NT2/D1 (cell line): ENCODE results near the gene TSEN34.
"Not testable (repeated sequence)": the region's sequence is repeated elsewhere in the genome, so short reads cannot be mapped to it uniquely, and the experiment has no call there.

Experiments
- DNase-seq: peaks from one replicate; pipeline ENCODE4 v3.0.0-alpha.2; 2011; ENCODE audit warnings: low read depth, low spot score
- H3K27me3 ChIP-seq: 2 replicates; pipeline ENCODE4 v1.6.0; 2011; ENCODE audit warnings: mild to moderate bottlenecking; ENCODE audit not compliant: insufficient read length, insufficient read depth
- H3K36me3 ChIP-seq: 2 replicates; pipeline ENCODE4 v1.6.1; 2011; ENCODE audit warnings: mild to moderate bottlenecking, low read length, mixed read lengths; ENCODE audit not compliant: insufficient read depth, insufficient read length
- H3K4me1 ChIP-seq: 2 replicates; pipeline ENCODE4 v1.5.1; 2011; ENCODE audit not compliant: insufficient read depth, insufficient read length
- H3K4me3 ChIP-seq: 2 replicates; pipeline ENCODE4 v1.5.1; 2011; ENCODE audit warnings: low read depth; ENCODE audit not compliant: insufficient read length
- H3K9ac ChIP-seq: 2 replicates; pipeline ENCODE4 v1.6.0; 2011; ENCODE audit warnings: low read depth; ENCODE audit not compliant: insufficient read length
- H3K9me3 ChIP-seq: 2 replicates; pipeline ENCODE4 v1.5.1; 2011; ENCODE audit warnings: mild to moderate bottlenecking, low read length; ENCODE audit not compliant: insufficient read depth
- SUZ12 ChIP-seq: IDR thresholded peaks from 2 replicates; pipeline ENCODE4 v1.6.1; 2011; ENCODE audit not compliant: insufficient read length, insufficient read depth; ENCODE audit errors: extremely low read depth
- YY1 ChIP-seq: IDR thresholded peaks from 2 replicates; pipeline ENCODE4 v1.6.1; 2011; ENCODE audit not compliant: insufficient read length, insufficient read depth
- ZNF274 ChIP-seq: IDR thresholded peaks from 2 replicates; pipeline ENCODE4 v1.6.1; 2011; ENCODE audit warnings: mild to moderate bottlenecking, low read depth, low read length

Gene TSEN34

DNA sequence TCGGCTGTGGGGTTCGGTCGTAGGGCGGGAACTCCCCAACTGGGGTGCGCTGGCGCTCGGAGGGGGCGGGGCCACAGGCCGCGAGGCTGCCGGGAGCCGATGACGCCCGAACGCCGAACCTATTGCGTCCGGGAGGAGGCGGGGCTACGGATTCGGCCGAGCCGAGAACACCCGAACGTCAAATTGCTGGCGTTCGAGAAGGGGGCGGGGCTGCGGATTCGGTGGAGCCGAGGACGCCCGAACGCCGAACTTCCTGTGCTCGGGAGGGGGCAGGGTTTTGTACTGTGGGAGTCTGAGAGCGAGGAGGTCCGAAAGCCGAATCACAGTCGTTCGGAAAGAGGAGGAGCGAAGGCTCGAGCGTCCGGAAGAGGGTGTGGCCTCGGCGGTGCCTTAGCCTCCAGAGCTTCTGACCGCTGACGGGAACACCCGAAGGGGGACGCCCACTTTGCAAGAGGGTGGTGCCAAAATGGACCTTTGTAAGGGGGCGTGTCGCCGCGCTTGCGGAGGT, 551 bp upstream of the TSEN34 start:
- Histone ChIP-seq H3K4me3 (peak overlapping the region; percentile 71), H3K9ac (peak overlapping the region; percentile 92), H3K9me3 (no peaks in the 10 kb centered on the region), H3K27me3 (no peaks in the 10 kb centered on the region), H3K36me3 (peaks cover 46% of the 10 kb centered on the region), H3K4me1 (no peaks in the 10 kb centered on the region)
- no peak for TF ChIP-seq ZNF274
- no peak for TF ChIP-seq SUZ12
- no peak for TF ChIP-seq YY1
- peak; percentile 93 for DNase-seq

DNA sequence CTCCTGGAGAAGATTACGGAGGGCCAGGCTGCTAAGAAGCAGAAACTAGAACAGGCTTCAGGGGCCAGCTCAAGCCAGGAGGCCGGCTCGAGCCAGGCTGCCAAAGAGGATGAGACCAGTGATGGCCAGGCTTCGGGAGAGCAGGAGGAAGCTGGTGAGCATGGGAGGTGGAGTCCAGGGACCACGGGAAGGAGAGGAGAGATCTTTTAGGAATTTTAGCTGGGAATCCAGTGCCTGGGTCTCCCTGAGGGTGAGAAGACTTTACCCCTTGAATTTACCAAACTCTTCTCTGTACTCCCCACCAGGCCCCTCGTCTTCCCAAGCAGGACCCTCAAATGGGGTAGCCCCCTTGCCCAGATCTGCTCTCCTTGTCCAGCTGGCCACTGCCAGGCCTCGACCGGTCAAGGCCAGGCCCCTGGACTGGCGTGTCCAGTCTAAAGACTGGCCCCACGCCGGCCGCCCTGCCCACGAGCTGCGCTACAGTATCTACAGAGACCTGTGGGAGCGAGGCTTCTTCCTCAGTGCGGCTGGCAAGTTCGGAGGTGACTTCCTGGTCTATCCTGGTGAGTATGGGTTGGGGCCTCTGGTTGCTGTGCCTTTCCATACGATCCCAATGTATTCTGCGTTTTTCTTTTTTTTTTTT, 824 bp downstream of the TSEN34 start:
- no peak for DNase-seq
- H3K9me3 ChIP-seq: no peaks in the 10 kb centered on the region
- TF ChIP-seq SUZ12 (no peak), ZNF274 (no peak), YY1 (no peak)
- no peaks in the 10 kb centered on the region for H3K4me1 ChIP-seq
- H3K27me3 ChIP-seq: no peaks in the 10 kb centered on the region
- peaks cover 38% of the 10 kb centered on the region for H3K36me3 ChIP-seq
- H3K9ac ChIP-seq: peak overlapping the region; percentile 90
- peak overlapping the region; percentile 71 for H3K4me3 ChIP-seq

DNA sequence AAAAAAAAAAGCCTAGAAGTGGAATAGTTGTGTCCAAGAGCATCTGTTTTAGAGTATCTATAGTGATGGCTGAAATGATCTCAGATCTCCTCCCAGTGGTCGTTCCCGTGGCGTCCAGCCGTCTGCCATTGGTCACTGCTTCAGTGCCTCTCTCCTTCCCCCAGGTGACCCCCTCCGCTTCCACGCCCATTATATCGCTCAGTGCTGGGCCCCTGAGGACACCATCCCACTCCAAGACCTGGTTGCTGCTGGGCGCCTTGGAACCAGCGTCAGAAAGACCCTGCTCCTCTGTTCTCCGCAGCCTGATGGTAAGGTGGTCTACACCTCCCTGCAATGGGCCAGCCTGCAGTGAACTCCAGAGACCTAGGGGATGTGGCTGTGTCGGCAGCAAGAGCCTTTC, 1.9 kb downstream of the TSEN34 start:
- Histone ChIP-seq H3K27me3 (no peaks in the 10 kb centered on the region), H3K9ac (peak overlapping the region; percentile 32), H3K9me3 (no peaks in the 10 kb centered on the region), H3K36me3 (peaks cover 35% of the 10 kb centered on the region), H3K4me3 (no peak overlapping the region), H3K4me1 (no peaks in the 10 kb centered on the region)
- no peak for TF ChIP-seq ZNF274
- TF ChIP-seq SUZ12: no peak
- TF ChIP-seq YY1: no peak
- DNase-seq: no peak

DNA sequence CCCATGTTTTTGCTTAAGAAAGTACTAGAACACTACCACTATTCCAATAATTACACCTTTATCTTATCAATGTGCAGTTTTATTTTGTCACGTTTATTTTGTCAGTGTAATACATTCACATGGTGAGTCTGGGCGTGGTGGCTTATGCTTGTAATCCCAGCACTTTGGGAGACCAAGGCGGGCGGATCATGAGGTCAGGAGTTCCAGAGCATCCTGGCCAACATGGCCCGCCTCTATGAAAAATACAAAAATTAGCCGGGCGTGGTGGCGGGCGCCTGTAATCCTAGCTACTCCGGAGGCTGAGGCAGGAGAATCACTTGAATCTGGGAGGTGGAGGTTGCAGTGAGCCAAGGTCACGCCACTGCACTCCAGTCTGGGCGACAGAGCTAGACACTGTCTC, 3.4 kb downstream of the TSEN34 start:
- peaks cover 38% of the 10 kb centered on the region for H3K36me3 ChIP-seq
- H3K9ac ChIP-seq, H3K4me3 ChIP-seq, DNase-seq, H3K9me3 ChIP-seq, H3K4me1 ChIP-seq, H3K27me3 ChIP-seq: not testable (repeated sequence)

DNA sequence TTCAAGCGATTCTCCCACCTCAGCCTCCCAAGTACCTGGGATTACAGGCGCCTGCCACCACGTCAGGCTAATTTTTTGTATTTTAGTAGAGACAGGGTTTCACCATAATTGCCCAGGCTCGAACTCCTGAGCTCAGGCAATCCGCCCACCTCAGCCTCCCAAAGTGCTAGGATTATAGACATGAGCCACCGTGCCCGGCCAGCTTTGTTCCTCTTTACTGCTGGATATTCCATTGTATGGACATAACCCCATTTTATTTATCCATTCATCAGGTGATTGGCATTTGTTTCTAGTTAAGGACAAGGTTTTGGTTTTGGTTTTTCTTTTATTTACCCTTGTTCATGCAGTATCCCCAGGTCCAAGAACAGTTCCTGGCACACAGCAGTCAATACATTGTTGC, 5.4 kb downstream of the TSEN34 start:
- TF ChIP-seq YY1 (no peak), ZNF274 (no peak), SUZ12 (no peak)
- DNase-seq: no peak
- no peak overlapping the region for H3K4me3 ChIP-seq
- no peaks in the 10 kb centered on the region for H3K4me1 ChIP-seq
- no peaks in the 10 kb centered on the region for H3K9me3 ChIP-seq
- H3K9ac ChIP-seq: no peak overlapping the region
- peaks cover 46% of the 10 kb centered on the region for H3K36me3 ChIP-seq
- H3K27me3 ChIP-seq: no peaks in the 10 kb centered on the region

DNA sequence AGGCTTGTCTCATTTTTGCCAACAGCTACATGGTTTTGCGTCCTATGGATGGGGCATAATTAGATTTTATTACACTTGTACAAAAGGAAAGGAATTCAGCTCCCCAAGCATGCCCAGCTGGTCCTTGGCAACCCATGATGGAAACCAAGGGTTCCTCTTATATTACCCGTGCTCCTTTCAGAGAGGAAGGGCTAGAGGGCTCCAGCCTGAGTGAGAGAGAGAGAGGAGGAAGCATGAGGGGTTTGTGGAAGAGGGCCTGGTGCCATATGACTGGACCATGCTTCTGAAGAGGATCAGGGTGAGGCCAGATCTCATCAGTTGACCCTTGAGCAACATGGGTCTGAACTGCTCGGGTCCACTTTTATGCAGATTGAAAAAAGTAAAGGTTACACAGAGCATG, 6.0 kb downstream of the TSEN34 start:
- no peak for DNase-seq
- no peaks in the 10 kb centered on the region for H3K9me3 ChIP-seq
- H3K36me3 ChIP-seq: peaks cover 50% of the 10 kb centered on the region
- no peaks in the 10 kb centered on the region for H3K27me3 ChIP-seq
- no peaks in the 10 kb centered on the region for H3K4me1 ChIP-seq
- TF ChIP-seq SUZ12 (no peak), YY1 (no peak), ZNF274 (no peak)
- H3K4me3 ChIP-seq: no peak overlapping the region
- H3K9ac ChIP-seq: no peak overlapping the region

DNA sequence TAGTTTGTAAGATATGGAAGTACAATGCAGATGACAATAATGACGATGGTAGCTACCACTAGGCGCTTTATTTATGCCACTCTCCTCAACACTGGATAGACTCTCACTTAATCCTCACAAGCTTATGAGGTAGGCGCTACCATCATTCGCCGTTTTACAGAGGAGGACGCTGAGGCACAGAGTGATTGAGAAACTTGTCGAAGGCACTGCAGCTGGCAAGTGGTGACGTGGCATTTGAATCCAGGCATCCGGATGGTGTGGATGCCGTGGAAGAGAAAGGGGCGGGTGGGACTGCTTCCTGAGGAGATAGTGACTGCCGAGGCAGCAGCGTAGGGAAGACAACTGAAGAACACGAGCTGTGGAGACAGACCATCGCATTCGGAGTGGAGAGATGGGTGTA, 8.3 kb downstream of the TSEN34 start:
- H3K9ac ChIP-seq: peak overlapping the region; percentile 32
- DNase-seq: no peak
- TF ChIP-seq ZNF274: no peak
- no peak for TF ChIP-seq YY1
- TF ChIP-seq SUZ12: no peak

More for the DNA sequence above, 8.3 kb downstream of the TSEN34 start:
- H3K4me3 ChIP-seq: no peak overlapping the region
- no peaks in the 10 kb centered on the region for H3K27me3 ChIP-seq
- H3K4me1 ChIP-seq: peaks cover 6% of the 10 kb centered on the region
- no peaks in the 10 kb centered on the region for H3K9me3 ChIP-seq
- H3K36me3 ChIP-seq: peaks cover 52% of the 10 kb centered on the region
